DOHH2 (cell line): ENCODE results near the gene CEP63.

ENCODE experiments used
- CTCF ChIP-seq: fragments of 200-600 bp; sonication (generic); IDR thresholded peaks from one replicate; pipeline ENCODE4 v1.5.1; 2014; ENCODE audit warnings: antibody characterized with exemption, mild to moderate bottlenecking, low read depth, low read length; ENCODE audit not compliant: poor library complexity, severe bottlenecking
- EZH2phosphoT487 ChIP-seq: fragments of 200-600 bp; sonication (generic); IDR thresholded peaks from 2 replicates; pipeline ENCODE4 v1.6.1; 2017; ENCODE audit warnings: borderline replicate concordance, mild to moderate bottlenecking, antibody characterized with exemption, low read length, moderate library complexity, mixed read lengths

- TF ChIP-seq CTCF (no peak), EZH2phosphoT487 (no peak)
Measured at GRCh38 chr3:134564991-134565390, 79.1 kb downstream of the CEP63 start.
